ENCODE results near the gene ZFX. TPM values are rescaled to one million over a fixed set of nuclear protein-coding genes. Genes with fewer than 3 reads are reported as not detected.

The ZFX gene
- total RNA-seq, 2 donors from 2014 or later, result 44.0 to 44.4 TPM

DNA sequence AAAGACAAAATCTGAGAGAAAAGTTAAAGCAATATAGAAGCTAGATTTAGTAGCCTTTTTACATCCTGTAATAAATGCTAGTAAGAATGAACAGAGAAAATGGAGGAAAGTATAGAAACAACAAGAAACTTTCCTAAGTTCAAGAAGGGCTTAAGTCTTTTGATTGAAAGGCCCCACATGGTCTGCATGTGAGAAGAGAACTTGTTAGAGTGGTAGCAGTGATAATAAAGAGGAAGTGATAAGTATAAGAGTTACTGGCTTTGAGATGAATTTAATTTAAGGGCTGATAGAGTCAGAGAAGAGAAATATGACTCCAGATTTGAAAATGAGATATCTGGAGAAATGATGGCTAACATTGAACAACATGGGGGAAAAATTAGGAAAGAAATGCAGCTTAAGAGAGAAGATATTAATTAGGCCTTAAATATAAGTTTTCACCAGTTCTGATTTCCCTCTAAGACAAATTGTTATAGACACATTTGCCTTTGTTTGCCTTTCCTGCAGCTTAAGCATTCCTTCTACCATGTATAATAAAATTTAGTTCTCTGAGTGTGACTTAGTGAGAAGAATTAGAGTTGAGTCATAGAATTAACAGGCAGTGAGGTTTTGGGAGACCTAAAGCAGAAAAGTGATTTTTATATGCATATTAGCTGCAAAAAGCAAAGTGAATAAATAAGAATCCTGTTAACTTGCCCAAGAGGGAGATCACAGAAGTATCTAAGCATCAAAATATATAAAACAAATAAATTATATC is 18.4 kb downstream of the ZFX start:
- Histone ChIP-seq H3K27ac (no peak overlapping the region), H3K4me1 (peaks cover 4% of the 10 kb centered on the region), H3K4me3 (no peak overlapping the region), H3K9ac (ENCODE audit: low read depth in 2 of 2, low read length in 2 of 2) (no peak overlapping the region), H3K36me3 (no peaks in the 10 kb centered on the region), H3K9me3 (no peaks in the 10 kb centered on the region), H3K27me3 (no peaks in the 10 kb centered on the region)
- TF ChIP-seq, protein P1, sequence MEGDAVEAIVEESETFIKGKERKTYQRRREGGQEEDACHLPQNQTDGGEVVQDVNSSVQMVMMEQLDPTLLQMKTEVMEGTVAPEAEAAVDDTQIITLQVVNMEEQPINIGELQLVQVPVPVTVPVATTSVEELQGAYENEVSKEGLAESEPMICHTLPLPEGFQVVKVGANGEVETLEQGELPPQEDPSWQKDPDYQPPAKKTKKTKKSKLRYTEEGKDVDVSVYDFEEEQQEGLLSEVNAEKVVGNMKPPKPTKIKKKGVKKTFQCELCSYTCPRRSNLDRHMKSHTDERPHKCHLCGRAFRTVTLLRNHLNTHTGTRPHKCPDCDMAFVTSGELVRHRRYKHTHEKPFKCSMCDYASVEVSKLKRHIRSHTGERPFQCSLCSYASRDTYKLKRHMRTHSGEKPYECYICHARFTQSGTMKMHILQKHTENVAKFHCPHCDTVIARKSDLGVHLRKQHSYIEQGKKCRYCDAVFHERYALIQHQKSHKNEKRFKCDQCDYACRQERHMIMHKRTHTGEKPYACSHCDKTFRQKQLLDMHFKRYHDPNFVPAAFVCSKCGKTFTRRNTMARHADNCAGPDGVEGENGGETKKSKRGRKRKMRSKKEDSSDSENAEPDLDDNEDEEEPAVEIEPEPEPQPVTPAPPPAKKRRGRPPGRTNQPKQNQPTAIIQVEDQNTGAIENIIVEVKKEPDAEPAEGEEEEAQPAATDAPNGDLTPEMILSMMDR (IDR thresholded peaks at IDR 0.05), result no peak
- intact Hi-C loops (cut with DNase I), result no loop called here
- DNase-seq, result no peak

DNA sequence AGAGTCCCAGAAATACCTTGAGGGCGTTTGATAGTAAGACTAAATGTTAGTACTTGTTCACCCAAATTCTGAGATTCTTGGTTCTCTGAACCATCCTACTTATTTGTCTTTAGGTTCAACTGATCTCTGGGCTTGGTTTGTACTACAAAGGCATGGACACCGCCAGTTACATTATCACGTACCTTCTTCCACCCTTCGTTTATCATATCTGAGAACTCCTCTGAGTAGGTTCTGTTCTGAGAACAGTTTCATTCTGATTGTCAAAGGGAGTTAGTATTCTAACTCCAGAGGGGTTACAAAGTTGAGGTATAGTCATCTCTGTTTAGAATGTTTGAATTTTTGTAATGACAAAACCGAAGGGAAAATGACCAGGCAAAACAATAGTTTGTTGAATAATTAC is 19.3 kb downstream of the ZFX start:
- peaks cover 4% of the 10 kb centered on the region for H3K4me1 ChIP-seq
- no peaks in the 10 kb centered on the region for H3K27me3 ChIP-seq
- intact Hi-C loops (cut with DNase I), result no loop called here
- H3K27ac ChIP-seq, result no peak overlapping the region
- H3K4me3 ChIP-seq, result no peak overlapping the region
- TF ChIP-seq, protein P1 (IDR thresholded peaks at IDR 0.05), result no peak
- H3K36me3 ChIP-seq, result peaks cover 5% of the 10 kb centered on the region
- no peaks in the 10 kb centered on the region for H3K9me3 ChIP-seq
- no peak overlapping the region for H3K9ac ChIP-seq (ENCODE audit: low read depth in 2 of 2, low read length in 2 of 2)
- no peak for DNase-seq

DNA sequence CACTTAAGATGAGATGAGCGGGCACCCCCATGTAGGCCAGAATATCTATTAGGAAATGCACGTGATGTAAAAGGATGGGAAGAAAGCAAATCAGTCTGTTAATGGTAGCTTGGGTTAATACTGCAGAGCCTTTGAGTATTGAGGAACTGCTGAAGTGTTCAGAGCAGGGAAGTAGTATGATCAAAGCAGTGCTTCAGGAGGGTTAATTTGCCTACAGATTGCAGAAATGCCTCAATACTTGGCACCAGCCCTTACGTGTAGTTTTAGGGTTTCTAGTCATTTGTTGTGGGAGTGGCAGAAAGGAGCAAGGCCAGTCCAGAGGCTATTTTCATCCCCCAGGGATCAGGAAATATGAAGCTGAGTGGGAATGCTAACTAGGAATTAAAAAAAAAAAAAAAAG is 19.7 kb downstream of the ZFX start:
- TF ChIP-seq, protein P1 (IDR thresholded peaks at IDR 0.05), result no peak
- intact Hi-C loops (cut with DNase I), result no loop called here
- Histone ChIP-seq H3K9me3 (no peaks in the 10 kb centered on the region), H3K27ac (no peak overlapping the region), H3K4me1 (peaks cover 4% of the 10 kb centered on the region), H3K9ac (ENCODE audit: low read depth in 2 of 2, low read length in 2 of 2) (no peak overlapping the region), H3K4me3 (no peak overlapping the region), H3K36me3 (peaks cover 6% of the 10 kb centered on the region), H3K27me3 (no peaks in the 10 kb centered on the region)
- DNase-seq, result no peak

DNA sequence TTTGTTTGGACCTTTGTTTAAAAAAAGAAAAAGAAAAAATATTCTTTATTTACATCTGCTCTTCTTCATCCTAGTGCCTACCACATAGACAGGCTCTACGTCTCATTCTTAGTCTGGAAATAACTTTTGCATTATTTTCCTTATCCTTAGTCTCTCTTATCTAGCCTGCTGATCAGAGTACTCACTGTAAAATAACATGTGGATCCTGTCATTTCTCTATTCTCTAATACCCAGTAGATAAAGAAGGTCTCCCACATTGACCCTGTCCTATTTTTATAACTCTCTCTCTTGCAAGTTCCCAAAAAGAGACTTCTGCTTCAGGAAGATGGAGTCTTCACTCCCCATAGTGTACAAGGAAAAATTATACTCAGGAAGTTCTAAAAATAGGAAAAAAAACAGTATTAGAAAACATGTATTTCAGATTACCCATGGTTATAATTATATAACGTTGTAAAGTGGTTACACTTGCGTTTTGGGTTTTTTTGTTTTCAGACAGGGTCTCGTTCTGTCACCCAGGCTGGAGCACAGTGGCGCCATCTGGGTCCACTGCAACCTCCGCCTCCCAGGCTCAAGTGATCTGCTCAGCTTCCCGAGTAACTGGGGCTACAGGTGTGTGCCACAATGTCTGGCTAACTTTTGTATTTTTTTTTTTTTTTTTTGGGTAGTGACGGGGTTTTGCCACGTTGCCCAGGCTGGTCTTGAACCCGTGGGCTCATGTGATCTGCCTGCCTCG is 23.8 kb downstream of the ZFX start:
- Histone ChIP-seq H3K9ac (ENCODE audit: low read depth in 2 of 2, low read length in 2 of 2) (no peak overlapping the region), H3K4me3 (no peak overlapping the region), H3K27me3 (no peaks in the 10 kb centered on the region), H3K4me1 (no peaks in the 10 kb centered on the region), H3K27ac (no peak overlapping the region), H3K9me3 (no peaks in the 10 kb centered on the region), H3K36me3 (peaks cover 6% of the 10 kb centered on the region)
- TF ChIP-seq, protein P1 (IDR thresholded peaks at IDR 0.05), result no peak
- intact Hi-C loops (cut with DNase I), result no loop called here
- no peak for DNase-seq

DNA sequence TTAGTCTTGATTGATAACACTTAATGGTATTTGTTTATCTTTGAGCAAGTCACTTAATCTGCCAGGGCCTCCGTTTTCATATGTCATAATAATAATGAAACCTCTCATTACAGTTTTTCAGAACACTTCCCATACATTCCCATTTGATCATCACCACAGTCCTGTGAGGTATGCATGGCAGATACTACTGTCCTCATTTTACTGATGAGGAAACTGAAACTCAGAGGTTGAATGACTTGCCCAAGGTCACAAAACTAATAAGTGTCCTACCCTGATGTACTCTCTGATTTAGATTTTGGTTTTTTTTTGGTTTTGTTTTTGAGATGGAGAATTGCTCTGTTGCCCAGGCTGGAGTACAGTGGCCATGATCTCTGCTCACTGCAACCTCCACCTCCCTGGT is 25.7 kb downstream of the ZFX start:
- H3K4me3 ChIP-seq, result no peak overlapping the region
- TF ChIP-seq, protein P1 (IDR thresholded peaks at IDR 0.05), result no peak
- no peak for DNase-seq
- H3K36me3 ChIP-seq, result peaks cover 10% of the 10 kb centered on the region
- H3K9ac ChIP-seq (ENCODE audit: low read depth in 2 of 2, low read length in 2 of 2), result no peak overlapping the region
- H3K4me1 ChIP-seq, result no peaks in the 10 kb centered on the region
- H3K9me3 ChIP-seq, result no peaks in the 10 kb centered on the region
- no peak overlapping the region for H3K27ac ChIP-seq
- H3K27me3 ChIP-seq, result no peaks in the 10 kb centered on the region
- intact Hi-C loops (cut with DNase I), result no loop called here
